HCT116 (cell line): Measurements from ENCODE around the gene DNPH1. TPM values are rescaled to one million over a fixed set of nuclear protein-coding genes. Genes with fewer than 3 reads are reported as not detected.

ENCODE experiments used
- ATAC-seq: fragments of 200-7000 bp; cut with Tn5 transposase; 2 replicates; pipeline ENCODE4 v1.9.1; 2020; ENCODE audit warnings: mild to moderate bottlenecking, moderate library complexity
- BruUV-seq: library from RNA; stranded (reverse); fragments of 400-500 nt; replicated peaks from 2 replicates; lab custom pipeline; 2021; lab: Mats Ljungman, UMichigan
- CTCF ChIA-PET: fragments of 300-600 bp; sonication (Branson Sonifier 250); formaldehyde crosslinking; loops from one replicate; lab custom pipeline; 2021; ENCODE audit warnings: antibody characterized with exemption; lab: Charles Lee
- POLR2A ChIA-PET: fragments of 300-600, 350-600 bp; sonication (Branson Sonifier 250); formaldehyde crosslinking; loops from one replicate; lab custom pipeline; 2021; ENCODE audit warnings: antibody characterized with exemption; lab: Charles Lee
- RAD21 ChIA-PET, 2 experiments: fragments of 300-600 bp; sonication (Branson Sonifier 250); formaldehyde crosslinking; loops; one replicate each; lab custom pipeline; 2023; ENCODE audit warnings: low total read pairs in 2 of 2; ENCODE audit not compliant: uncharacterized antibody in 2 of 2, unreplicated experiment in 2 of 2, low non-redundant PET in 1 of 2; lab: Charles Lee
- DNase-seq: peaks from one replicate; pipeline ENCODE4 v3.0.0-alpha.2; 2010; ENCODE audit warnings: low read depth, low spot score
- H2AFZ ChIP-seq: fragments of 200-600 bp; shearing (Covaris generic), sonication (generic); 2 replicates; pipeline ENCODE4 v1.6.1; 2017; ENCODE audit warnings: low read depth, mixed run types, mixed read lengths, antibody characterized with exemption, low read length; ENCODE audit not compliant: poor library complexity, severe bottlenecking
- H3K27ac ChIP-seq: 2 replicates; pipeline ENCODE4 v1.5.1; 2012; ENCODE audit warnings: low read depth, low read length
- H3K27me3 ChIP-seq: fragments of 200-600 bp; sonication (generic); 2 replicates; pipeline ENCODE4 v1.6.1; 2016; ENCODE audit warnings: mixed run types, low read length, mixed read lengths; ENCODE audit not compliant: insufficient read depth
- H3K36me3 ChIP-seq, 2 experiments: fragments of 200-500 bp in 1 of 2; fragments of 200-600 bp in 1 of 2; sonication (Bioruptor generic) in 1 of 2; sonication (generic) in 1 of 2; 2 replicates each; pipeline versions ENCODE4 v1.5.1 to v1.6.1; 2014 to 2016; ENCODE audit warnings: low read length in 2 of 2, inconsistent platforms in 1 of 2, mixed read lengths in 1 of 2, mixed run types in 1 of 2; ENCODE audit not compliant: insufficient read depth in 2 of 2, control insufficient read depth in 1 of 2
- H3K4me1 ChIP-seq, 2 experiments: fragments of 200-600 bp in 1 of 2; sonication (generic) in 1 of 2; 2 replicates each; pipeline versions ENCODE4 v1.5.1 to v1.6.1; 2012 to 2017; ENCODE audit warnings: low read length in 2 of 2, inconsistent platforms in 1 of 2, mild to moderate bottlenecking in 1 of 2, mixed read lengths in 1 of 2, mixed run types in 1 of 2, moderate library complexity in 1 of 2; ENCODE audit not compliant: insufficient read depth in 2 of 2, control insufficient read depth in 1 of 2
- H3K4me2 ChIP-seq: fragments of 200-600 bp; sonication (generic); 2 replicates; pipeline ENCODE4 v1.6.1; 2017; ENCODE audit warnings: mixed run types, low read length, mixed read lengths
- H3K4me3 ChIP-seq, 2 experiments: fragments of 200-600 bp in 1 of 2; sonication (generic) in 1 of 2; replicated peaks in 1 of 2; 2 replicates each; pipeline ENCODE4 v1.5.1; 2011 to 2016; ENCODE audit warnings: low read length in 2 of 2, control low read depth in 1 of 2, low read depth in 1 of 2, mild to moderate bottlenecking in 1 of 2, mixed read lengths in 1 of 2, mixed run types in 1 of 2
- H3K79me2 ChIP-seq: fragments of 200-600 bp; sonication (generic); 2 replicates; pipeline ENCODE4 v1.6.1; 2017; ENCODE audit warnings: mild to moderate bottlenecking, mixed run types, low read length, moderate library complexity, mixed read lengths; ENCODE audit not compliant: insufficient read depth
- H3K9ac ChIP-seq: fragments of 200-600 bp; sonication (generic); 2 replicates; pipeline ENCODE4 v1.6.1; 2016; ENCODE audit warnings: low read length, mixed read lengths
- H3K9me2 ChIP-seq: fragments of 200-600 bp; sonication (generic), shearing (Covaris generic); 2 replicates; pipeline ENCODE4 v1.6.1; 2017; ENCODE audit warnings: mixed run types, mild to moderate bottlenecking, moderate library complexity; ENCODE audit not compliant: insufficient read depth
- H3K9me3 ChIP-seq, 2 experiments: fragments of 200-500 bp in 1 of 2; fragments of 200-600 bp in 1 of 2; sonication (Bioruptor generic) in 1 of 2; sonication (generic) in 1 of 2; 2 replicates each; pipeline ENCODE4 v1.6.1; 2014 to 2017; ENCODE audit warnings: low read length in 2 of 2, mixed read lengths in 2 of 2, inconsistent platforms in 1 of 2, low read depth in 1 of 2, mild to moderate bottlenecking in 1 of 2, mixed run types in 1 of 2, moderate library complexity in 1 of 2; ENCODE audit not compliant: control insufficient read depth in 1 of 2, insufficient read depth in 1 of 2
- H4K20me1 ChIP-seq: fragments of 200-600 bp; sonication (generic), shearing (Covaris generic); 2 replicates; pipeline ENCODE4 v1.6.1; 2017; ENCODE audit warnings: mixed run types, mild to moderate bottlenecking, moderate library complexity; ENCODE audit not compliant: insufficient read depth
- ATF3 ChIP-seq: IDR thresholded peaks from 2 replicates; pipeline ENCODE4 v1.6.1; 2012
- CBX3 ChIP-seq: IDR thresholded peaks from 2 replicates; pipeline ENCODE4 v1.6.1; 2012; ENCODE audit warnings: low read depth
- CEBPB ChIP-seq: IDR thresholded peaks from 2 replicates; pipeline ENCODE4 v1.6.1; 2012; ENCODE audit warnings: low read depth
- CTCF ChIP-seq, 3 experiments: fragments of 200-600 bp in 1 of 3; sonication (generic) in 1 of 3; IDR thresholded peaks in 2 of 3; conservative IDR thresholded peaks in 1 of 3; 2 replicates each; pipeline ENCODE4 v1.5.1; 2012 to 2017; ENCODE audit warnings: low read depth in 2 of 3, low read length in 2 of 3, antibody characterized with exemption in 1 of 3, borderline replicate concordance in 1 of 3, control low read depth in 1 of 3, mild to moderate bottlenecking in 1 of 3, mixed read lengths in 1 of 3, mixed run types in 1 of 3, moderate library complexity in 1 of 3; ENCODE audit not compliant: insufficient read depth in 1 of 3
- EGR1 ChIP-seq: IDR thresholded peaks from 2 replicates; pipeline ENCODE4 v1.6.1; 2012; ENCODE audit warnings: low read depth
- ELF1 ChIP-seq: IDR thresholded peaks from 2 replicates; pipeline ENCODE4 v1.6.1; 2012; ENCODE audit warnings: low read depth, borderline replicate concordance
- JUND ChIP-seq: IDR thresholded peaks from 2 replicates; pipeline ENCODE4 v1.6.1; 2012
- POLR2AphosphoS5 ChIP-seq: IDR thresholded peaks from 2 replicates; pipeline ENCODE4 v1.6.1; 2011; ENCODE audit warnings: mild to moderate bottlenecking, low read depth, low read length, moderate library complexity
- RAD21 ChIP-seq: IDR thresholded peaks from 2 replicates; pipeline ENCODE4 v1.6.1; 2012; ENCODE audit warnings: low read depth, mild to moderate bottlenecking
- SIN3A ChIP-seq: IDR thresholded peaks from 2 replicates; pipeline ENCODE4 v1.6.1; 2012; ENCODE audit warnings: low read depth
- SRF ChIP-seq: IDR thresholded peaks from 2 replicates; pipeline ENCODE4 v1.6.1; 2012; ENCODE audit warnings: low read depth
- ZNF274 ChIP-seq: fragments of 200-500 bp; sonication (Bioruptor generic); IDR thresholded peaks from 2 replicates; pipeline ENCODE4 v1.6.1; 2014; ENCODE audit warnings: mild to moderate bottlenecking, low read depth, low read length, inconsistent platforms
- intact Hi-C: fragments of 100-400 bp; cut with micrococcal nuclease; formaldehyde crosslinking; loops from 2 replicates; pipeline ENCODE4 v1.10.0; 2022
- total RNA-seq: library from RNA; stranded (reverse); gene quantifications from one replicate; pipeline ENCODE4 v1.2.1, GENCODE V29; 2021; ENCODE audit not compliant: unreplicated experiment

Gene DNPH1
- total RNA-seq, 1 experiment from 2014 or later = 117 TPM

GRCh38 chr6:43186019-43186418, 43.3 kb downstream of the DNPH1 start:
- POLR2A ChIA-PET = no interaction called here
- intact Hi-C loops = no loop called here

GRCh38 chr6:43185391-43185985, 43.8 kb downstream of the DNPH1 start:
- intact Hi-C loops = no loop called here
- RAD21 ChIA-PET = no interaction called here
- TF ChIP-seq ATF3 = no peak
- no peak for TF ChIP-seq EGR1
- no peak for TF ChIP-seq RAD21
- TF ChIP-seq SRF = no peak
- TF ChIP-seq CEBPB = no peak
- TF ChIP-seq POLR2AphosphoS5 = no peak
- no peak for TF ChIP-seq ELF1
- TF ChIP-seq CTCF (IDR thresholded peaks at IDR 0.05 in 2 of 3, conservative IDR thresholded peaks at IDR 0.05 in 1 of 3; ENCODE audit: borderline replicate concordance in 1 of 3, insufficient read depth in 1 of 3, low read depth in 2 of 3, low read length in 2 of 3) = no peak
- TF ChIP-seq CBX3 = no peak
- no peak for TF ChIP-seq SIN3A

More at GRCh38 chr6:43186019-43186418, 43.3 kb downstream of the DNPH1 start:
- no peak for ATAC-seq
- H3K27ac ChIP-seq = no peak overlapping the region
- no peaks in the 10 kb centered on the region for H3K9me2 ChIP-seq
- H3K9me3 ChIP-seq = no peaks in the 10 kb centered on the region
- no peak overlapping the region for H3K9ac ChIP-seq
- H3K27me3 ChIP-seq = no peaks in the 10 kb centered on the region
- H3K4me3 ChIP-seq = no peak overlapping the region
- no peak overlapping the region for H2AFZ ChIP-seq
- no TSS peak for BruUV-seq
- H3K4me2 ChIP-seq = no peak overlapping the region
- no peaks in the 10 kb centered on the region for H4K20me1 ChIP-seq
- peaks cover 2 to 19% of the 10 kb centered on the region in 2 experiments; a peak in 3 of 4 replicates for H3K4me1 ChIP-seq
- DNase-seq = no peak
- CTCF ChIA-PET = no interaction called here
- H3K36me3 ChIP-seq = peaks cover 0 to 7% of the 10 kb centered on the region in 2 experiments; a peak in 2 of 4 replicates
- RAD21 ChIA-PET = no interaction called here
- H3K79me2 ChIP-seq = peaks cover 6% of the 10 kb centered on the region
- no peak for TF ChIP-seq ZNF274
- no peak for TF ChIP-seq JUND
- no peak for TF ChIP-seq CTCF (IDR thresholded peaks at IDR 0.05 in 2 of 3, conservative IDR thresholded peaks at IDR 0.05 in 1 of 3; ENCODE audit: borderline replicate concordance in 1 of 3, insufficient read depth in 1 of 3, low read depth in 2 of 3, low read length in 2 of 3)

More at GRCh38 chr6:43185391-43185985, 43.8 kb downstream of the DNPH1 start:
- no peak overlapping the region for H3K9ac ChIP-seq
- no peak overlapping the region for H3K4me2 ChIP-seq
- no peak overlapping the region for H3K4me3 ChIP-seq
- peaks cover 6% of the 10 kb centered on the region for H3K79me2 ChIP-seq
- H3K27ac ChIP-seq = no peak overlapping the region
- ChIA-PET CTCF (no interaction called here), POLR2A (no interaction called here)
- no peak for DNase-seq
- no peak for ATAC-seq
- no peaks in the 10 kb centered on the region for H3K9me2 ChIP-seq
- no peaks in the 10 kb centered on the region for H3K9me3 ChIP-seq
- H3K36me3 ChIP-seq = peaks cover 0 to 7% of the 10 kb centered on the region in 2 experiments; a peak in 2 of 4 replicates
- BruUV-seq = no TSS peak
- no peak overlapping the region for H2AFZ ChIP-seq
- H3K27me3 ChIP-seq = no peaks in the 10 kb centered on the region
- H3K4me1 ChIP-seq = peaks cover 2 to 24% of the 10 kb centered on the region in 2 experiments; a peak in 3 of 4 replicates
- no peaks in the 10 kb centered on the region for H4K20me1 ChIP-seq
